ENCODE data around the gene INPP5D.

- no peak for TF ChIP-seq CTCF (conservative IDR thresholded peaks at IDR 0.05 in 1 of 2, IDR thresholded peaks at IDR 0.05 in 1 of 2; ENCODE audit: low read depth in 1 of 2, low read length in 2 of 2)
- TF ChIP-seq EZH2 (IDR thresholded peaks at IDR 0.05; ENCODE audit: low read length, missing control alignments): no peak
Measured at GRCh38 chr2:233118648-233119000, 58.5 kb downstream of the INPP5D start.

All from fibroblast of lung (primary cell).